GM12892 (cell line): ENCODE results near the gene SCARB2.

ENCODE experiments used
- POLR2A ChIP-seq: IDR thresholded peaks from 2 replicates; pipeline ENCODE4 v1.6.1; 2011; ENCODE audit warnings: low read depth, low read length, control low read depth
- POLR2AphosphoS5 ChIP-seq: IDR thresholded peaks from 2 replicates; pipeline ENCODE4 v1.6.1; 2011; ENCODE audit warnings: low read depth, low read length, control low read depth

GRCh38 chr4:76211769-76212708 is 1.6 kb downstream of the SCARB2 start:
- TF ChIP-seq POLR2AphosphoS5, result no peak
- TF ChIP-seq POLR2A, result no peak
